Spinal cord (tissue), 10 donors: ENCODE measurements around the gene SHISA8. TPM values are rescaled to one million over a fixed set of nuclear protein-coding genes. Genes with fewer than 3 reads are reported as not detected.
"Not testable (repeated sequence)": the region's sequence is repeated elsewhere in the genome, so short reads cannot be mapped to it uniquely, and the experiment has no call there.

ENCODE experiments used
- DNase-seq, 6 donors: peaks; one replicate each; pipeline versions ENCODE4 v3.0.0 to v3.0.0-alpha.2; 2013 to 2015; ENCODE audit warnings: low spot score in 6 of 6, low read depth in 4 of 6
- H3K27ac ChIP-seq: one replicate; pipeline ENCODE4 v1.5.1; 2013; ENCODE audit warnings: low read depth, low read length, control low read depth
- H3K27me3 ChIP-seq: one replicate; pipeline ENCODE4 v1.6.1; 2013; ENCODE audit warnings: low read length; ENCODE audit not compliant: control insufficient read depth, insufficient read depth
- H3K36me3 ChIP-seq: one replicate; pipeline ENCODE4 v1.6.1; 2013; ENCODE audit warnings: low read length; ENCODE audit not compliant: control insufficient read depth, insufficient read depth
- H3K4me1 ChIP-seq: one replicate; pipeline ENCODE4 v1.6.1; 2013; ENCODE audit warnings: low read length; ENCODE audit not compliant: control insufficient read depth, insufficient read depth
- H3K4me3 ChIP-seq: one replicate; pipeline ENCODE4 v1.5.1; 2013; ENCODE audit warnings: low read depth, low read length, control low read depth
- H3K9me3 ChIP-seq: one replicate; pipeline ENCODE4 v1.6.1; 2013; ENCODE audit warnings: low read length; ENCODE audit not compliant: control insufficient read depth, insufficient read depth
- WGBS: methylation state at CpG from one replicate; pipeline ENCODE4 v1.1.5; 2013; ENCODE audit warnings: missing lambda C conversion rate; ENCODE audit not compliant: insufficient coverage; 5-methylcytosine and 5-hydroxymethylcytosine counted together
- polyA plus RNA-seq, 2 donors: library from polyadenylated mRNA; unstranded; fragments of 120-200 nt; gene quantifications; one replicate each; pipeline ENCODE4 v1.2.1, GENCODE V29; 2013; ENCODE audit not compliant: insufficient read length in 2 of 2
- total RNA-seq, 2 donors: library from RNA; depleted of rRNA in 1 of 2; stranded (reverse); fragments of 120-200 nt in 1 of 2; fragments of >200 nt in 1 of 2; gene quantifications; one replicate each; pipeline versions ENCODE4 v1.2.3 to v1.2.4, GENCODE V29; 2013 to 2014
- donor health status: healthy.

Gene SHISA8
- total and polyA plus RNA-seq, 4 donors: 0.40 to 5.2 (median 1.8) TPM

- WGBS: 80% methylated on average over 1 of the region's 2 CpGs
- H3K36me3 ChIP-seq: peaks cover 81% of the 10 kb centered on the region
- no peaks in the 10 kb centered on the region for H3K9me3 ChIP-seq
- H3K4me3 ChIP-seq: no peak overlapping the region
- H3K27me3 ChIP-seq: no peaks in the 10 kb centered on the region
- DNase-seq: no peak
- H3K4me1 ChIP-seq: no peaks in the 10 kb centered on the region
- no peak overlapping the region for H3K27ac ChIP-seq
Measured at GRCh38 chr22:41883400-41883799, 31.5 kb downstream of the SHISA8 start.

DNA sequence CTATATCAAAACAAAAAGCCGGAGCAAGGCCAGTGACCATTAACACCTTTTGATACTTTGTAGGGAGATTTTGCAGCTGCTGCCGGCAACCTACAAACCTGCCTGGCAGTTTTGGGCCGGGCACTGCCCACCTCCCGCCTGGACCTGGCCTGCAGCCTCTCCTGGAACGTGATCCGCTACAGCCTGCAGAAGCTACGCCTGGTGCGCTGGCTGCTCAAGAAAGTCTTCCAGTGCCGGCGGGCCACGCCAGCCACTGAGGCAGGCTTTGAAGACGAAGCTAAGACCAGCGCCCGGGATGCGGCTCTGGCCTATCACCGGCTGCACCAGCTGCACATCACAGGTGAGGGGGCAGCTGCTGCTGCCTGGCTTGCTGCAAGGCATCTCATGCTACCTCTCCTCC lies 34.2 kb downstream of the SHISA8 start:
- DNase-seq: no peak
- Histone ChIP-seq H3K36me3 (peaks cover 83% of the 10 kb centered on the region), H3K27me3 (no peaks in the 10 kb centered on the region), H3K9me3 (no peaks in the 10 kb centered on the region), H3K4me3 (no peak overlapping the region), H3K27ac (no peak overlapping the region), H3K4me1 (no peaks in the 10 kb centered on the region)
- WGBS: 93% methylated on average over 16 of the region's 16 CpGs

- H3K9me3 ChIP-seq: no peaks in the 10 kb centered on the region
- no peak for DNase-seq
- no peak overlapping the region for H3K27ac ChIP-seq
- no peaks in the 10 kb centered on the region for H3K27me3 ChIP-seq
- no peak overlapping the region for H3K4me3 ChIP-seq
- no peaks in the 10 kb centered on the region for H3K4me1 ChIP-seq
- peaks cover 74% of the 10 kb centered on the region for H3K36me3 ChIP-seq
Measured at GRCh38 chr22:41876675-41877074, 38.2 kb downstream of the SHISA8 start.

GRCh38 chr22:41876275-41876674 lies 38.6 kb downstream of the SHISA8 start:
- no peaks in the 10 kb centered on the region for H3K27me3 ChIP-seq
- no CpG with 5 or more reads among the region's 3 CpGs for WGBS

GRCh38 chr22:41875531-41876270 lies 39.2 kb downstream of the SHISA8 start:
- H3K4me1 ChIP-seq: no peaks in the 10 kb centered on the region
- 82% methylated on average over 8 of the region's 10 CpGs for WGBS
- H3K27me3 ChIP-seq: no peaks in the 10 kb centered on the region
- peak in 1 of 6 donors; percentile 84 for DNase-seq
- H3K9me3 ChIP-seq: no peaks in the 10 kb centered on the region
- peaks cover 72% of the 10 kb centered on the region for H3K36me3 ChIP-seq
- H3K4me3 ChIP-seq: no peak overlapping the region
- no peak overlapping the region for H3K27ac ChIP-seq

More at GRCh38 chr22:41876275-41876674, 38.6 kb downstream of the SHISA8 start:
- DNase-seq: no peak
- peaks cover 74% of the 10 kb centered on the region for H3K36me3 ChIP-seq
- no peaks in the 10 kb centered on the region for H3K9me3 ChIP-seq
- no peak overlapping the region for H3K4me3 ChIP-seq
- no peaks in the 10 kb centered on the region for H3K4me1 ChIP-seq
- no peak overlapping the region for H3K27ac ChIP-seq

DNA sequence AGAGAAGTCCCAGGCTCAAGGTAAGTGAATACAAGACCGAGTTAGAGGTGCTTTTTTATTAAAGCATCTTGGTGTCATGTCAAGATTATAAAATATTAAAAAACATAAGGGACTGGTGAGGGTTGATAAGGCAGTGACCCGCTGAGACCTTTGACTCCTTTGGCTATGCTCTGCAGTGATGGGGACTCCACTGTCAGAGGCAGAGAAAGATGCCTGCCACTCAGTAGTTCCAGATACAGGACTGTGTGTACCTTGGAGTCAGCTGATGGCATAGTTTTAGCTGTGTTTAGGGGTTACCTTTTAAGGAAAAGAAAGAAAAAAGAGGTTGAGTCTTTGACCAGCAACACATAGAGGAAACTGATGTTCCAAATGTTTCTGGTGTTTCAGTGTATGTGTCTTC lies 40.8 kb downstream of the SHISA8 start:
- WGBS: 100% methylated on average over 1 of the region's 2 CpGs
- Histone ChIP-seq H3K27ac (no peak overlapping the region), H3K9me3 (no peaks in the 10 kb centered on the region), H3K36me3 (peaks cover 72% of the 10 kb centered on the region), H3K27me3 (no peaks in the 10 kb centered on the region), H3K4me3 (no peak overlapping the region), H3K4me1 (no peaks in the 10 kb centered on the region)
- no peak for DNase-seq

- H3K4me1 ChIP-seq: no peaks in the 10 kb centered on the region
- no peak for DNase-seq
- no peak overlapping the region for H3K4me3 ChIP-seq
- H3K9me3 ChIP-seq: no peaks in the 10 kb centered on the region
- peaks cover 75% of the 10 kb centered on the region for H3K36me3 ChIP-seq
- H3K27ac ChIP-seq: no peak overlapping the region
- H3K27me3 ChIP-seq: no peaks in the 10 kb centered on the region
- WGBS: 70% methylated on average over 2 of the region's 5 CpGs
Measured at GRCh38 chr22:41873391-41873790, 41.5 kb downstream of the SHISA8 start.

DNA sequence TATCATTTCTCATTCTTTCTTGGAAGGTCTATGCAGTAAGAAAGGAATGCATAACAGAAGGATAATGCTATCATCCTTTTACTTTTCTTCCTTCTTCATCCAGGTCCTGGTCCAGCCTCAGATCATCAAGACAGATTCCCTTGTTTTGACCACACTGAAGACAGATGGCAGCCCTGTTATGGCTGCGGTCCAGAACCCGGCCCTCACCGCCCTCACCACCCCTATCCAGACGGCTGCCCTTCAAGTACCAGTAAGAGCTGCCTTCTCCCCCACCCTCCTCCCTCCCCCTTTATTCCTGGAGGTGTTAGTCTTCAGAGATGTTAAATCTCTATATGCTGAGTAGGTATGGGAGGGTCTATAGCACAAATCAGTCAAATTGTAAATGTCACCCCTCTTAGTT lies 44.1 kb downstream of the SHISA8 start:
- Histone ChIP-seq H3K27me3 (no peaks in the 10 kb centered on the region), H3K9me3 (no peaks in the 10 kb centered on the region), H3K4me3 (no peak overlapping the region), H3K4me1 (no peaks in the 10 kb centered on the region), H3K27ac (no peak overlapping the region), H3K36me3 (peaks cover 82% of the 10 kb centered on the region)
- no CpG with 5 or more reads among the region's 4 CpGs for WGBS
- DNase-seq: no peak

DNA sequence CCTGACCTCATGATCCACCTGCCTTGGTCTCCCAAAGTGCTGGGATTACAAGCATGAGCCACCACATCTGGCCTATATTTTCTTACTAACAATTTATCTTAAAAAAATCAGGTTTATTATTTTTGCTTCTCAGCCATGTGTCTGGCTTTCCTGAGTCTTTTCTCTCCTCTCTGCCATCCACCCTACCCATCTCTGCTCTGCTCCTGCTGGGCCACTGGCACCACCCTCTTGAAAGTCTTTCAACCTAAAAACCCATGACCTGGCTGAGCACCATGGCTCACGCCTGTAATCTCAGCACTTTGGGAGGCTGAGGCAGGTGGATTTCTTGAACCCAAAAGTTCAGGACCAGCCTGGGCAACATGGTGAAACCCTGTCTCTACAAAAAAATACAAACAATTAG lies 44.8 kb downstream of the SHISA8 start:
- H3K4me1 ChIP-seq, H3K27ac ChIP-seq, H3K27me3 ChIP-seq, H3K9me3 ChIP-seq, DNase-seq, H3K4me3 ChIP-seq: not testable (repeated sequence)
- H3K36me3 ChIP-seq: peaks cover 75% of the 10 kb centered on the region
- 100% methylated on average over 1 of the region's 1 CpG for WGBS

GRCh38 chr22:41868556-41868955 lies 46.3 kb downstream of the SHISA8 start:
- H3K36me3 ChIP-seq: peaks cover 65% of the 10 kb centered on the region
- no peak for DNase-seq

More at GRCh38 chr22:41868556-41868955, 46.3 kb downstream of the SHISA8 start:
- no peaks in the 10 kb centered on the region for H3K4me1 ChIP-seq
- WGBS: 90% methylated on average over 9 of the region's 10 CpGs
- H3K9me3 ChIP-seq: no peaks in the 10 kb centered on the region
- no peak overlapping the region for H3K4me3 ChIP-seq
- H3K27me3 ChIP-seq: no peaks in the 10 kb centered on the region
- H3K27ac ChIP-seq: no peak overlapping the region
